Lower leg skin (tissue), 4 donors: ENCODE measurements around the gene PGAM2. TPM values are rescaled to one million over a fixed set of nuclear protein-coding genes. Genes with fewer than 3 reads are reported as not detected.

ENCODE experiments used
- DNase-seq, 2 donors: peaks; one replicate each; pipeline ENCODE4 v3.0.0-alpha.2; 2019; ENCODE audit warnings: low spot score in 2 of 2
- H3K4me3 ChIP-seq: fragments of 200-600 bp; sonication (generic); 2 replicates; pipeline ENCODE4 v1.5.1; 2017; ENCODE audit warnings: mild to moderate bottlenecking, low read depth; ENCODE audit not compliant: poor library complexity, severe bottlenecking
- POLR2A ChIP-seq, 2 donors: fragments of 450-650 bp; IDR thresholded peaks; one replicate each; pipeline ENCODE4 v1.6.1; 2016 to 2017; ENCODE audit warnings: antibody characterized with exemption in 2 of 2, mild to moderate bottlenecking in 1 of 2, moderate library complexity in 1 of 2
- WGBS, 2 donors: methylation state at CpG; one replicate each; pipeline ENCODE4 v1.1.5; 2018; 5-methylcytosine and 5-hydroxymethylcytosine counted together
- intact Hi-C: fragments of 100-400 bp; cut with DNase I; formaldehyde crosslinking; loops from one replicate; pipeline ENCODE4 v1.15.0; 2023; ENCODE audit warnings: low total_unique reads
- total RNA-seq, 4 donors: library from RNA; depleted of rRNA; stranded (reverse); fragments of >200 nt; gene quantifications; one replicate each; pipeline ENCODE4 v1.1.0, GENCODE V29; 2016
- TF ChIP-seq, protein P1 (sequence below), 3 donors: fragments of 450-650 bp; IDR thresholded peaks; one replicate each; pipeline ENCODE4 v1.5.1; 2016; ENCODE audit warnings: antibody characterized with exemption in 3 of 3, mild to moderate bottlenecking in 3 of 3, moderate library complexity in 2 of 3

Gene PGAM2
- total RNA-seq, 4 donors from 2014 or later: 0.75 to 7.9 (median 3.6) TPM

- 87 to 92% methylated on average over 7 of the region's 7 CpGs for WGBS, 2 donors
- peak in 1 of 2 donors; percentile 74 for DNase-seq
- TF ChIP-seq, protein P1, sequence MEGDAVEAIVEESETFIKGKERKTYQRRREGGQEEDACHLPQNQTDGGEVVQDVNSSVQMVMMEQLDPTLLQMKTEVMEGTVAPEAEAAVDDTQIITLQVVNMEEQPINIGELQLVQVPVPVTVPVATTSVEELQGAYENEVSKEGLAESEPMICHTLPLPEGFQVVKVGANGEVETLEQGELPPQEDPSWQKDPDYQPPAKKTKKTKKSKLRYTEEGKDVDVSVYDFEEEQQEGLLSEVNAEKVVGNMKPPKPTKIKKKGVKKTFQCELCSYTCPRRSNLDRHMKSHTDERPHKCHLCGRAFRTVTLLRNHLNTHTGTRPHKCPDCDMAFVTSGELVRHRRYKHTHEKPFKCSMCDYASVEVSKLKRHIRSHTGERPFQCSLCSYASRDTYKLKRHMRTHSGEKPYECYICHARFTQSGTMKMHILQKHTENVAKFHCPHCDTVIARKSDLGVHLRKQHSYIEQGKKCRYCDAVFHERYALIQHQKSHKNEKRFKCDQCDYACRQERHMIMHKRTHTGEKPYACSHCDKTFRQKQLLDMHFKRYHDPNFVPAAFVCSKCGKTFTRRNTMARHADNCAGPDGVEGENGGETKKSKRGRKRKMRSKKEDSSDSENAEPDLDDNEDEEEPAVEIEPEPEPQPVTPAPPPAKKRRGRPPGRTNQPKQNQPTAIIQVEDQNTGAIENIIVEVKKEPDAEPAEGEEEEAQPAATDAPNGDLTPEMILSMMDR (IDR thresholded peaks at IDR 0.05): no peak
- TF ChIP-seq POLR2A (IDR thresholded peaks at IDR 0.05): no peak
- intact Hi-C loops: no loop called here
- H3K4me3 ChIP-seq: no peak overlapping the region
Observed at GRCh38 chr7:44058759-44059218, 6.6 kb downstream of the PGAM2 start.

DNA sequence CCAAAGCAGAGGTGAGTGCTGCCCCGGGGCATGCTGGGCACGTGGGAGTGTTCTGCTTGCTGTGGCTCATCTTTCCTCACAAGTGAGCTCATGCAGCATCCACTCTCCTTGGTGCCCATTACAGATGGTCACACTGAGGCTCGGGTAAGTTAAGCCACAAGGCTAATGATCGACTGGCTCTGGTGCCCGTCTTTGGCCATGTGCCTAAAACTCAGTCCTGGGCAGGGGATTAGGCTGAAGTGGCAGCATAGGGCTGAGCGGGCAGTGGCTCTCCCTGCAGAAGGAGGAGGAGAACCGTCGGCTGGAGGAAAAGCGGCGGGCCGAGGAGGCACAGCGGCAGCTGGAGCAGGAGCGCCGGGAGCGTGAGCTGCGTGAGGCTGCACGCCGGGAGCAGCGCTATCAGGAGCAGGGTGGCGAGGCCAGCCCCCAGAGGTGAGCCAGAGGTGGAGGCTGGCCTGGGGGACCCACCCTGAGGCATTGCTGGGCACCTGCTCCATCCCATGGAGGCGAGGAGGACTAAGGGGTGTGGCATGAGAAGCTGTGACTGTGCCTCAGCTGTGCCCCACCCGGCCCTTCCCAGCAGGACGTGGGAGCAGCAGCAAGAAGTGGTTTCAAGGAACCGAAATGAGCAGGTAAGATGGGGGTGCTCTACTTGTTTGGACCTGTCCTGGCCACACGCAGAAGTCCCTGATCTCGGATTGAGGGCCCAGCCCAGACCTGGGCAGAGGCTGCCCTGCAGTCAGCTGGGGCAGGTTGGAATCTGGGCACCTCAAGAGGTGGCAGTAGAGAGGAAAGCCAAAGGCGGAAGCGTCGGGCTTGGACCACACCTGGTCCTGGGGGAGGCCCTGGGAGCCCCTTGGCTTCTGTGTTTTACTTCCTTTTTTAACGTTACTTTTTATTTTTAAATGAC lies 7.3 kb downstream of the PGAM2 start:
- 75 to 82% methylated on average over 25 to 30 of the region's 30 CpGs for WGBS, 2 donors
- TF ChIP-seq, protein P1 (IDR thresholded peaks at IDR 0.05): no peak
- no peak for TF ChIP-seq POLR2A (IDR thresholded peaks at IDR 0.05)
- intact Hi-C loops: no loop called here
- no peak for DNase-seq
- H3K4me3 ChIP-seq: no peak overlapping the region

- DNase-seq: no peak
- H3K4me3 ChIP-seq: no peak overlapping the region
- intact Hi-C loops: no loop called here
- 88 to 96% methylated on average over 11 of the region's 11 CpGs for whole genome bisulfite sequencing, 2 donors
- TF ChIP-seq, protein P1 (IDR thresholded peaks at IDR 0.05): no peak
- TF ChIP-seq POLR2A (IDR thresholded peaks at IDR 0.05): no peak
Observed at GRCh38 chr7:44057181-44057848, 8.1 kb downstream of the PGAM2 start.

DNA sequence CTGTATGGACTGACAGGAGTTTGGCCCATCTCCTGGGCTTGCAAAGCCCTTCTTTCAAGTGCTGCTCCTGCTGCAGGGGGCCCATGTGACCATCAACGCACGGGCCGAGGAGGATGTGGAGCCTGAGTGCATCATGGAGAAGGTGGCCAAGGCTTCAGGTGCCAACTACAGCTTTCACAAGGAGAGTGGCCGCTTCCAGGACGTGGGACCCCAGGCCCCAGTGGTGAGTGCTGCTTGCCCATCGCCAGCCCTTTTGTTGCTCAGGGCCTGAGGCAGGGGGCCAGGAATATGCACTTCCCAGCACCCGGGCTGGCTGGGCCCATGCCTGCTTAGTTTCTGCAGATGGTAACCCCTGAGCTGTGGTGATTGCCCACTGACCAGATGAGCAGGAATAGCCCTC lies 8.7 kb downstream of the PGAM2 start:
- DNase-seq: no peak
- intact Hi-C loops: no loop called here
- TF ChIP-seq, protein P1 (IDR thresholded peaks at IDR 0.05): no peak
- TF ChIP-seq POLR2A (IDR thresholded peaks at IDR 0.05): no peak
- H3K4me3 ChIP-seq: no peak overlapping the region
- WGBS, 2 donors: 91 to 97% methylated on average over 6 to 7 of the region's 7 CpGs

DNA sequence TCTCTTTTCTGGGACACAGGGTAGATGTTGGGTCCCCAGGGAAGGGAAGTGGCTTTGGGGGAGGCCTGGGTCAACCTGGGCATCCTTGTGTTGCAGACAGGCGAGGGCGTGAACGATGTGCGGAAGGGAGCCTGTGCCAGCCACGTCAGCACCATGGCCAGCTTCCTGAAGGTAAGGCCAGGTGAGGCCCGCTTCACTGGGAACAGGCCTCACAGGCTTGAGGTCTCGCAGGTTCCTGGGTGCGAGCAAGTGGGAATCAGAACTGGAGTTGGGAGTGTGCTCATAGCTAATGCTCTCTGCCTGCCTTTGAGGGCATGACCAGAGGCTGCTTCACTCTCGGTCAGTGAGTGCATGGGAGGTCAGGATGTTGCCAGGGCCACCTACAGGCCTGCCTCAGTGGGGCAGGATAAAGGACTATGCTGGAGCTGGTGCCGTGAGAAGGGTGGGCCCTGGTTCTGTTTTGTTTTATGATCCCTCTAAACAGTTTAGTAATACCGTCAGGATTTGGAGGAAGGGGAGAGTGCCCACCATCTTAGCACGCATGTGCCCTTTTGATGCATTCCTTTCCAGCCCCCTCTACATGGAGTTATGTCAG lies 12.5 kb downstream of the PGAM2 start:
- 89 to 93% methylated on average over 12 of the region's 12 CpGs for WGBS, 2 donors
- DNase-seq: no peak
- TF ChIP-seq, protein P1 (IDR thresholded peaks at IDR 0.05): no peak
- TF ChIP-seq POLR2A (IDR thresholded peaks at IDR 0.05): no peak
- intact Hi-C loops: no loop called here
- no peak overlapping the region for H3K4me3 ChIP-seq
